Osteocyte (in vitro differentiated cells): Measurements from ENCODE around the gene GNA15. TPM values are rescaled to one million over a fixed set of nuclear protein-coding genes. Genes with fewer than 3 reads are reported as not detected.

Experiments used
- DNase-seq: peaks from one replicate; pipeline ENCODE4 v3.0.0; 2021; ENCODE audit warnings: mixed read lengths; ENCODE audit not compliant: unreplicated experiment; ENCODE audit errors: extremely low spot score
- H3K27ac Mint-ChIP-seq: one replicate; pipeline ENCODE4 v1.8.0; 2021; ENCODE audit warnings: mild to moderate bottlenecking, mixed read lengths; ENCODE audit not compliant: unreplicated experiment
- H3K27me3 Mint-ChIP-seq: one replicate; pipeline ENCODE4 v1.8.0; 2021; ENCODE audit warnings: mixed read lengths; ENCODE audit not compliant: unreplicated experiment
- H3K36me3 Mint-ChIP-seq: one replicate; pipeline ENCODE4 v1.8.0; 2021; ENCODE audit warnings: mixed read lengths; ENCODE audit not compliant: unreplicated experiment
- H3K4me1 Mint-ChIP-seq: one replicate; pipeline ENCODE4 v1.8.0; 2021; ENCODE audit warnings: mixed read lengths; ENCODE audit not compliant: unreplicated experiment
- H3K4me3 Mint-ChIP-seq: one replicate; pipeline ENCODE4 v1.8.0; 2021; ENCODE audit warnings: mild to moderate bottlenecking, moderate library complexity, mixed read lengths; ENCODE audit not compliant: unreplicated experiment
- H3K9me3 Mint-ChIP-seq: one replicate; pipeline ENCODE4 v1.8.0; 2021; ENCODE audit warnings: mixed read lengths; ENCODE audit not compliant: unreplicated experiment
- total RNA-seq: library from RNA; stranded (reverse); gene quantifications from 2 replicates; pipeline ENCODE4 v1.2.1, GENCODE V29; 2021
- TF ChIP-seq, protein P1 (sequence below): fragments of 200-600 bp; sonication (generic); IDR thresholded peaks from 2 replicates; pipeline ENCODE4 v1.5.0; 2021; ENCODE audit warnings: antibody characterized with exemption, mild to moderate bottlenecking, moderate library complexity

GNA15 gene
- total RNA-seq, 1 donor from 2014 or later, result not detected

DNA sequence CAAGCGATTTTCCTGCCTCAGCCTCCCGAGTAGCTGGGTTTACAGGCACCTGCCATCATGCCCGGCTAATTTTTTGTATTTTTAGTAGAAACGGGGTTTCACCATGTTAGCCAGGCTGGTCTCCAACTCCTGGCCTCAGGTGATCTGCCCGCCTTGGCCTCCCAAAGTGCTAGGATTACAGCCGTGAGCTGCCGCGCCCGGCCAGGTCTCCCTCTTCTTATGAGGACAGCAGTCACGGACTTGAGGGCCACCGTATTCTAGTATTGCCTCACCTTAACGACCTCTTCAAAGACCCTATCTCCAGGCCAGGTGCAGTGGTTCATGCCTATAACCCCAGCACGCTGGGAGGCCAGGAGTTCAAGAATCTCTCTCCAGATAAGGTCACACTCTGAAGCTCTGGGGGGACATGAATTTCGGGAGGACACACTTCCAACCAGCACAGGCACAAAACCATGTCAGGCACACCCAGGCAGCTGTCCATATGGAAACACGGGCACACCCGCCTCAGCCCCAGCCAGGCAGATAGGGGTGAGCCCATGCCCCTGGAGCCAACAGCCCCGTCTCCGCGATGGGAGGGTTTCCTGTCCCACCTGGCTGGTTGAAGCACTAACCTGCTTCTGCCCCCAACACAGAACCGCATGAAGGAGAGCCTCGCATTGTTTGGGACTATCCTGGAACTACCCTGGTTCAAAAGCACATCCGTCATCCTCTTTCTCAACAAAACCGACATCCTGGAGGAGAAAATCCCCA, 21.4 kb downstream of the GNA15 start:
- no peak for DNase-seq
- Mint-ChIP-seq H3K27ac (no peak overlapping the region), H3K4me1 (peaks cover 5% of the 10 kb centered on the region), H3K9me3 (peaks cover 5% of the 10 kb centered on the region), H3K4me3 (no peak overlapping the region), H3K27me3 (no peaks in the 10 kb centered on the region), H3K36me3 (no peaks in the 10 kb centered on the region)
- TF ChIP-seq, protein P1, sequence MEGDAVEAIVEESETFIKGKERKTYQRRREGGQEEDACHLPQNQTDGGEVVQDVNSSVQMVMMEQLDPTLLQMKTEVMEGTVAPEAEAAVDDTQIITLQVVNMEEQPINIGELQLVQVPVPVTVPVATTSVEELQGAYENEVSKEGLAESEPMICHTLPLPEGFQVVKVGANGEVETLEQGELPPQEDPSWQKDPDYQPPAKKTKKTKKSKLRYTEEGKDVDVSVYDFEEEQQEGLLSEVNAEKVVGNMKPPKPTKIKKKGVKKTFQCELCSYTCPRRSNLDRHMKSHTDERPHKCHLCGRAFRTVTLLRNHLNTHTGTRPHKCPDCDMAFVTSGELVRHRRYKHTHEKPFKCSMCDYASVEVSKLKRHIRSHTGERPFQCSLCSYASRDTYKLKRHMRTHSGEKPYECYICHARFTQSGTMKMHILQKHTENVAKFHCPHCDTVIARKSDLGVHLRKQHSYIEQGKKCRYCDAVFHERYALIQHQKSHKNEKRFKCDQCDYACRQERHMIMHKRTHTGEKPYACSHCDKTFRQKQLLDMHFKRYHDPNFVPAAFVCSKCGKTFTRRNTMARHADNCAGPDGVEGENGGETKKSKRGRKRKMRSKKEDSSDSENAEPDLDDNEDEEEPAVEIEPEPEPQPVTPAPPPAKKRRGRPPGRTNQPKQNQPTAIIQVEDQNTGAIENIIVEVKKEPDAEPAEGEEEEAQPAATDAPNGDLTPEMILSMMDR, result no peak

DNA sequence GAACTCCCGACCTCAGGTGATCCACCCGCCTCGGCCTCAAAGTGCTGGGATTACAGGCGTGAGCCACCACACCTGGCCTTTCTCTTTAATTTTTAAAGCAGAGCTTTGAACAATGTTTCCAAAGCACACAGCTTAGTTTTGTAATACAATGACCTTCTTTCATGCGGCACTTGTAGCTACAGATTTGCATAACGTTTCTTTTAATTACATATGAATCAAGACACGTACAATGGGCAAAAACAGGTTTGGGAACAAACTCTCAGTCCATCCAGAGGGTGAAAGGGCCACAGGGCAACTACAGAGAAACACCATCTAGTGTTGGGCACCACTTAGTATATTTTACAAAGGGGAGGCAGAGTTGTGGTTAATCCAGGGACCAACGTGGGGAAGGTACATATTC, 23.7 kb downstream of the GNA15 start:
- peaks cover 9% of the 10 kb centered on the region for H3K4me1 Mint-ChIP-seq
- no peaks in the 10 kb centered on the region for H3K36me3 Mint-ChIP-seq
- peaks cover 5% of the 10 kb centered on the region for H3K9me3 Mint-ChIP-seq
- no peak overlapping the region for H3K27ac Mint-ChIP-seq
- DNase-seq, result no peak
- no peak overlapping the region for H3K4me3 Mint-ChIP-seq
- TF ChIP-seq, protein P1, result no peak
- no peaks in the 10 kb centered on the region for H3K27me3 Mint-ChIP-seq

DNA sequence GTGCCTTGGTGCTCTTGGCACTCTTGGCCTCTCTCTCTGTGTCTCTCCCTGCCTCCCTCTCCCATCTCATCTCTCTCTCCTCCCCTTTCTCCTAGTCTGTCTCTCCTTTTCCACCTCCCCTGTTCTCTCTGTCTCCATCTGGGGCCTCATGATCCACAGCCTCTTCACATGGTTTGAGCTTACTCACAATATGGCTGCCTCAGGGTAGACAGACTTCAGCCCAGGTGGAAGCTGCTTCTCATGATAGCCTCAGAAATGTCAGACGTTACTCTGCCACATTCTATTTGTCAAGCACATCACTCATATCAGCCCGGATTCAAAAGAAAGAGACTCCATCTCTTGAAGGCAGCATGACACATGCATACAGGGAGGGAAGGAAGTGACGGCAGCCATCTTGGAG, 24.4 kb downstream of the GNA15 start:
- H3K4me1 Mint-ChIP-seq, result peaks cover 4% of the 10 kb centered on the region
- TF ChIP-seq, protein P1, result no peak

DNA sequence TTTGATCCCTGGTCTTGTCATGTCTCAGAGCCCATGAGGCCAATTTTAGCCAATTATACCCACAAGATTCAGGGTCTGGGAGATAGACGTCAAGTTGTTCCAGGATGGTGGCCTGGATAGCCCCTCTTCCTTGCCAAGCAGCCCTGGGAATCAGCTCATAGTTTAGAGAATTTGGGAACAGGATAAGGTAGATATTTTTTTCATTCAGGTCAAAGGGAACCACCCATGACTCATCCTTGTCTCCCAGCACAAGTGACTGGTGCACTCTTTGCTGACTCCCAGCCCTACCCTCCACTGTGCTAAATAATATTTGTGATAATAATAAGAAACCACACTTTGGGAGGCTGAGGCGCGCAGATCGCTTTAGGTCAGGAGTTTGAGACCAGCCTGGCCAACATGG, 25.6 kb downstream of the GNA15 start:
- H3K36me3 Mint-ChIP-seq, result no peaks in the 10 kb centered on the region
- no peak for DNase-seq
- TF ChIP-seq, protein P1, result no peak
- no peaks in the 10 kb centered on the region for H3K27me3 Mint-ChIP-seq
- peaks cover 4% of the 10 kb centered on the region for H3K4me1 Mint-ChIP-seq
- H3K9me3 Mint-ChIP-seq, result peaks cover 5% of the 10 kb centered on the region
- H3K4me3 Mint-ChIP-seq, result no peak overlapping the region
- no peak overlapping the region for H3K27ac Mint-ChIP-seq

More for the DNA sequence above, 24.4 kb downstream of the GNA15 start:
- H3K27me3 Mint-ChIP-seq, result no peaks in the 10 kb centered on the region
- DNase-seq, result no peak
- H3K4me3 Mint-ChIP-seq, result no peak overlapping the region
- peaks cover 5% of the 10 kb centered on the region for H3K9me3 Mint-ChIP-seq
- no peak overlapping the region for H3K27ac Mint-ChIP-seq
- H3K36me3 Mint-ChIP-seq, result no peaks in the 10 kb centered on the region

DNA sequence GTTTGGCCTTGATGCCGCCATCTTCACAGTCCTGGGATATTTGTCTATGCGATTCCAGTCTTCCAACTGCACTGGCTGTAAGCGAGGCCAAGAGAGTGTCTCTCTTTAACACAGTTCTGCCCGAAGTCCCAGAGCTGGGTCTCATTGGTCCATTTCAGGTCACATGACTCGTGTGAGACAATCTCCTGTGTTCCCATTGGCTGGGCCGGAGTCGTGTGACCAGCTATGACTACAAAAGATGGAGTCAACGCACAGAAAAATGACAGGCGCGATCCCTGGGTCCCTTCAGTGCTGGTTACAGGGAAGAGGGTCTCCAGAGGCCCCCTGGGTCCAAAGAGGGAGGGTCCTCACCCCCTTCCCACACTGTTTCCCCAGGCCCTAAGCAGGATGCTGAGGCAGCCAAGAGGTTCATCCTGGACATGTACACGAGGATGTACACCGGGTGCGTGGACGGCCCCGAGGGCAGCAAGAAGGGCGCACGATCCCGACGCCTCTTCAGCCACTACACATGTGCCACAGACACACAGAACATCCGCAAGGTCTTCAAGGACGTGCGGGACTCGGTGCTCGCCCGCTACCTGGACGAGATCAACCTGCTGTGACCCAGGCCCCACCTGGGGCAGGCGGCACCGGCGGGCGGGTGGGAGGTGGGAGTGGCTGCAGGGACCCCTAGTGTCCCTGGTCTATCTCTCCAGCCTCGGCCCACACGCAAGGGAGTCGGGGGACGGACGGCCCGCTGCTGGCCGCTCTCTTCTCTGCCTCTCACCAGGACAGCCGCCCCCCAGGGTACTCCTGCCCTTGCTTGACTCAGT, 26.8 kb downstream of the GNA15 start:
- TF ChIP-seq, protein P1, result no peak
- Mint-ChIP-seq H3K9me3 (peaks cover 5% of the 10 kb centered on the region), H3K27me3 (no peaks in the 10 kb centered on the region), H3K4me3 (no peak overlapping the region), H3K36me3 (no peaks in the 10 kb centered on the region), H3K4me1 (peaks cover 4% of the 10 kb centered on the region), H3K27ac (no peak overlapping the region)
- DNase-seq, result no peak
